ENCODE results near the gene NBPF3.

GRCh38 chr1:21490774-21491487 lies 51.0 kb downstream of the NBPF3 start:
- TF ChIP-seq EZH2 (IDR thresholded peaks at IDR 0.05; ENCODE audit: low read depth, unreplicated experiment) (no peak), CTCF (conservative IDR thresholded peaks at IDR 0.05; ENCODE audit: low read depth in 2 of 2) (peak; percentile 48 to 70), EZH2phosphoT487 (IDR thresholded peaks at IDR 0.05; ENCODE audit: unreplicated experiment) (no peak), JUNB (IDR thresholded peaks at IDR 0.05; ENCODE audit: unreplicated experiment) (no peak), NANOG (IDR thresholded peaks at IDR 0.05; ENCODE audit: borderline replicate concordance) (no peak), POLR2AphosphoS5 (IDR thresholded peaks at IDR 0.05; ENCODE audit: low read depth) (no peak), CREB1 (CRISPR knock-in tag; IDR thresholded peaks at IDR 0.05; ENCODE audit: low read depth) (no peak), STAT1 (IDR thresholded peaks at IDR 0.05; ENCODE audit: unreplicated experiment) (no peak), ZNF114 (CRISPR knock-in tag; IDR thresholded peaks at IDR 0.05) (no peak)
- TF ChIP-seq, protein P1, sequence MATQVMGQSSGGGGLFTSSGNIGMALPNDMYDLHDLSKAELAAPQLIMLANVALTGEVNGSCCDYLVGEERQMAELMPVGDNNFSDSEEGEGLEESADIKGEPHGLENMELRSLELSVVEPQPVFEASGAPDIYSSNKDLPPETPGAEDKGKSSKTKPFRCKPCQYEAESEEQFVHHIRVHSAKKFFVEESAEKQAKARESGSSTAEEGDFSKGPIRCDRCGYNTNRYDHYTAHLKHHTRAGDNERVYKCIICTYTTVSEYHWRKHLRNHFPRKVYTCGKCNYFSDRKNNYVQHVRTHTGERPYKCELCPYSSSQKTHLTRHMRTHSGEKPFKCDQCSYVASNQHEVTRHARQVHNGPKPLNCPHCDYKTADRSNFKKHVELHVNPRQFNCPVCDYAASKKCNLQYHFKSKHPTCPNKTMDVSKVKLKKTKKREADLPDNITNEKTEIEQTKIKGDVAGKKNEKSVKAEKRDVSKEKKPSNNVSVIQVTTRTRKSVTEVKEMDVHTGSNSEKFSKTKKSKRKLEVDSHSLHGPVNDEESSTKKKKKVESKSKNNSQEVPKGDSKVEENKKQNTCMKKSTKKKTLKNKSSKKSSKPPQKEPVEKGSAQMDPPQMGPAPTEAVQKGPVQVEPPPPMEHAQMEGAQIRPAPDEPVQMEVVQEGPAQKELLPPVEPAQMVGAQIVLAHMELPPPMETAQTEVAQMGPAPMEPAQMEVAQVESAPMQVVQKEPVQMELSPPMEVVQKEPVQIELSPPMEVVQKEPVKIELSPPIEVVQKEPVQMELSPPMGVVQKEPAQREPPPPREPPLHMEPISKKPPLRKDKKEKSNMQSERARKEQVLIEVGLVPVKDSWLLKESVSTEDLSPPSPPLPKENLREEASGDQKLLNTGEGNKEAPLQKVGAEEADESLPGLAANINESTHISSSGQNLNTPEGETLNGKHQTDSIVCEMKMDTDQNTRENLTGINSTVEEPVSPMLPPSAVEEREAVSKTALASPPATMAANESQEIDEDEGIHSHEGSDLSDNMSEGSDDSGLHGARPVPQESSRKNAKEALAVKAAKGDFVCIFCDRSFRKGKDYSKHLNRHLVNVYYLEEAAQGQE (IDR thresholded peaks at IDR 0.05; ENCODE audit: unreplicated experiment): no peak
- TF ChIP-seq, protein P2, sequence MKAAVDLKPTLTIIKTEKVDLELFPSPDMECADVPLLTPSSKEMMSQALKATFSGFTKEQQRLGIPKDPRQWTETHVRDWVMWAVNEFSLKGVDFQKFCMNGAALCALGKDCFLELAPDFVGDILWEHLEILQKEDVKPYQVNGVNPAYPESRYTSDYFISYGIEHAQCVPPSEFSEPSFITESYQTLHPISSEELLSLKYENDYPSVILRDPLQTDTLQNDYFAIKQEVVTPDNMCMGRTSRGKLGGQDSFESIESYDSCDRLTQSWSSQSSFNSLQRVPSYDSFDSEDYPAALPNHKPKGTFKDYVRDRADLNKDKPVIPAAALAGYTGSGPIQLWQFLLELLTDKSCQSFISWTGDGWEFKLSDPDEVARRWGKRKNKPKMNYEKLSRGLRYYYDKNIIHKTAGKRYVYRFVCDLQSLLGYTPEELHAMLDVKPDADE (IDR thresholded peaks at IDR 0.05): no peak
